Esophagus muscularis mucosa (tissue), 4 donors: ENCODE data around the gene PIGK. TPM values are rescaled to one million over a fixed set of nuclear protein-coding genes. Genes with fewer than 3 reads are reported as not detected.
A peak's percentile ranks its signal among the peaks of the same experiment; 100 is the strongest.

Experiments
- DNase-seq: peaks from one replicate; pipeline ENCODE4 v3.0.0-alpha.2; 2017; ENCODE audit errors: extremely low spot score
- H3K27ac ChIP-seq, 4 donors: fragments of 200-600 bp; sonication (generic); replicated peaks in 1 of 4; 1 replicate in 3 of 4; 2 replicates in 1 of 4; pipeline ENCODE4 v1.5.1; 2016 to 2019; ENCODE audit warnings: mild to moderate bottlenecking in 1 of 4
- H3K27me3 ChIP-seq, 4 donors: fragments of 200-600 bp; sonication (generic); one replicate each; pipeline versions ENCODE4 v1.5.1 to v1.6.0; 2016 to 2019
- H3K36me3 ChIP-seq, 4 donors: fragments of 200-600 bp; sonication (generic); one replicate each; pipeline ENCODE4 v1.5.1; 2016 to 2019
- H3K4me1 ChIP-seq, 4 donors: fragments of 200-600 bp; sonication (generic); one replicate each; pipeline ENCODE4 v1.5.1; 2016 to 2019
- H3K4me3 ChIP-seq, 4 donors: fragments of 200-600 bp; sonication (generic); 1 replicate in 2 of 4; 2 replicates in 2 of 4; pipeline ENCODE4 v1.5.1; 2016 to 2019; ENCODE audit warnings: mild to moderate bottlenecking in 4 of 4, moderate library complexity in 1 of 4
- H3K9me3 ChIP-seq, 4 donors: fragments of 200-600 bp; sonication (generic); 1 replicate in 3 of 4; 2 replicates in 1 of 4; pipeline ENCODE4 v1.5.1; 2016 to 2019
- EP300 ChIP-seq: sonication (generic); formaldehyde crosslinking; IDR thresholded peaks from one replicate; pipeline ENCODE4 v1.6.1; 2017; ENCODE audit warnings: antibody characterized with exemption
- POLR2A ChIP-seq: fragments of 450-650 bp; IDR thresholded peaks from one replicate; pipeline ENCODE4 v1.6.1; 2017; ENCODE audit warnings: antibody characterized with exemption, moderate library complexity, mild to moderate bottlenecking, low read depth
- POLR2AphosphoS5 ChIP-seq, 2 donors: sonication (generic); formaldehyde crosslinking; IDR thresholded peaks; one replicate each; pipeline ENCODE4 v1.6.1; 2017; ENCODE audit warnings: antibody characterized with exemption in 2 of 2
- WGBS: methylation state at CpG from one replicate; pipeline ENCODE4 v1.1.5; 2018; 5-methylcytosine and 5-hydroxymethylcytosine counted together
- intact Hi-C: fragments of 100-400 bp; cut with DNase I; formaldehyde crosslinking; loops from one replicate; pipeline ENCODE4 v1.15.1; 2023
- total RNA-seq, 4 donors: library from RNA; depleted of rRNA; stranded (reverse); fragments of >200 nt; gene quantifications; one replicate each; pipeline versions ENCODE4 v1.1.0 to v1.2.1, GENCODE V29; 2016
- TF ChIP-seq, protein P1 (sequence below), 3 experiments: fragments of 200-600 bp in 2 of 3; fragments of 450-650 bp in 1 of 3; sonication (generic) in 2 of 3; IDR thresholded peaks; one replicate each; pipeline ENCODE4 v1.5.1; 2017 to 2019; ENCODE audit warnings: antibody characterized with exemption in 3 of 3, mild to moderate bottlenecking in 2 of 3, moderate library complexity in 1 of 3

Gene PIGK
- total RNA-seq, 4 donors from 2014 or later: 13.3 to 18.3 (median 16.3) TPM

DNA sequence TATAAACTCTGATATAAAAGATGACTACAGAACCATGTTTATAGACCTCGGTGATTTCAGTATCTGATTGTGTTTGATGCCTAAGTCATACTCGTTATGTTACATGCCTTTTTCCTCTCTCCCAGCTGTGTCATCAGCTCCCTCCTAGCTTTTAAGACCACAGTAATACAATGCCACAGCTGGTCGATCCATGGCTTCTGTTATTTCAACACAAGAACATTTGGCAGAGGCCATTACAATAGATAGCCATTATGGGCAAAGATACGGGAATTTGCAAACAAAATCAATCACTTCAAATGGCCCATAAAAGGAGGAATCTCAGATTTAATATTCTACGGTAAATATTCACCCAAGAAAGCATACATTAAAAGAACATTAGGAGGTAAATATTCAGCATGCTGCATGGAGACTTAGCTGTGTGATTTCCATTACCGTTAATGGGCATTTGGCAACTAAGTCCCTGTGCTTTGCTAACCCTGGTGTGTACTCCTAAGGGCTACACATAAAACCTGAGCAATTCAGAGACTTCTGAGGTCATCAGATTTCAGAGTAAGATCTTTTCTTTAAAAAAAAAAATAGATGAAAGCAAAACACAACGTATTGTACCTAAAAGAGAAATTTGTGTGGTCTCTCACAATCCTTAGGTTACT, 153.4 kb downstream of the PIGK start:
- no peak overlapping the region for H3K4me3 ChIP-seq
- intact Hi-C loops: no loop called here
- H3K36me3 ChIP-seq: no peaks in the 10 kb centered on the region
- no peak overlapping the region for H3K27ac ChIP-seq
- H3K27me3 ChIP-seq: no peaks in the 10 kb centered on the region
- no peaks in the 10 kb centered on the region for H3K4me1 ChIP-seq
- DNase-seq: no peak
- no peaks in the 10 kb centered on the region for H3K9me3 ChIP-seq
- TF ChIP-seq, protein P1, sequence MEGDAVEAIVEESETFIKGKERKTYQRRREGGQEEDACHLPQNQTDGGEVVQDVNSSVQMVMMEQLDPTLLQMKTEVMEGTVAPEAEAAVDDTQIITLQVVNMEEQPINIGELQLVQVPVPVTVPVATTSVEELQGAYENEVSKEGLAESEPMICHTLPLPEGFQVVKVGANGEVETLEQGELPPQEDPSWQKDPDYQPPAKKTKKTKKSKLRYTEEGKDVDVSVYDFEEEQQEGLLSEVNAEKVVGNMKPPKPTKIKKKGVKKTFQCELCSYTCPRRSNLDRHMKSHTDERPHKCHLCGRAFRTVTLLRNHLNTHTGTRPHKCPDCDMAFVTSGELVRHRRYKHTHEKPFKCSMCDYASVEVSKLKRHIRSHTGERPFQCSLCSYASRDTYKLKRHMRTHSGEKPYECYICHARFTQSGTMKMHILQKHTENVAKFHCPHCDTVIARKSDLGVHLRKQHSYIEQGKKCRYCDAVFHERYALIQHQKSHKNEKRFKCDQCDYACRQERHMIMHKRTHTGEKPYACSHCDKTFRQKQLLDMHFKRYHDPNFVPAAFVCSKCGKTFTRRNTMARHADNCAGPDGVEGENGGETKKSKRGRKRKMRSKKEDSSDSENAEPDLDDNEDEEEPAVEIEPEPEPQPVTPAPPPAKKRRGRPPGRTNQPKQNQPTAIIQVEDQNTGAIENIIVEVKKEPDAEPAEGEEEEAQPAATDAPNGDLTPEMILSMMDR (IDR thresholded peaks at IDR 0.05): no peak
- TF ChIP-seq POLR2A (no peak), POLR2AphosphoS5 (IDR thresholded peaks at IDR 0.05) (no peak), EP300 (no peak)
- WGBS: 75% methylated on average over 7 of the region's 7 CpGs

DNA sequence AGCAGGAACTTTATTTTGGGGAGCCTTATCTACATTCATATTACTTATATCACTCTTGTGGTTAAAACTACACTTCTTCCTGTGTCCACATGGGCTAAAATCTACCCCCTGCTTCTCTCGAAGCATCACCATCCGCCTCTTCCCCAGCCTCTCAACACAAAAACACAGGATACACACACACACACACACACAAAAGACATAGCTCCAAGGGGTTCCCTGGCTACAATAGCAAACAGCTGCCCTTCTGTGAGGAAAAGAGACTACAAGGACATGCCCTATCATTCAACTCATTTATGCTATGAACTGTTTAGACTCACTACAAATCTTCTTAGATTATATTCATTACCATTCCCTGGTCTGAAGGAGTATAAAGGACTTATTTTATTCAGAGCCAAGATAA, 155.0 kb downstream of the PIGK start:
- TF ChIP-seq, protein P1 (IDR thresholded peaks at IDR 0.05): no peak
- no peaks in the 10 kb centered on the region for H3K9me3 ChIP-seq
- 89% methylated on average over 2 of the region's 2 CpGs for WGBS
- H3K27ac ChIP-seq: no peak overlapping the region
- no peaks in the 10 kb centered on the region for H3K4me1 ChIP-seq
- H3K4me3 ChIP-seq: no peak overlapping the region
- H3K36me3 ChIP-seq: no peaks in the 10 kb centered on the region
- no peaks in the 10 kb centered on the region for H3K27me3 ChIP-seq
- peak; percentile 50 for DNase-seq
- intact Hi-C loops: no loop called here

DNA sequence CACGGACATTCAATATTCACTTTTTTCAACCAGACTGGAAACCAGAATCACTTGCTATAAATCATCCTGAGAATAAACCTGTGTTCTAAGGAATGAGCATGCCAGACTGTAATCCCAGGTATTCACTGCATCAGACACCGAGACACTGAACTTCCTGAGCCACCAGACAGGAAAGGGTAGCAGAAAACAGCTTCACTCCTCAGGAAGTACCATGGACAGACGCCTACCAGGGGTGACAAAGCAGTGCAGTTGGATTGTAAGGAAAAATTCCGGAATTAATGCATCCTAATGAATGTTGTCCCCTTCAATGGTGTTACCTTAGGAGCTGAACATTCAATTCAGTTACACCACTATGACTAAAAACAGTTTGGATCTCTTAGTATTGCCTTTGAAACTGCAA, 156.1 kb downstream of the PIGK start:
- H3K27ac ChIP-seq: no peak overlapping the region
- no peaks in the 10 kb centered on the region for H3K9me3 ChIP-seq
- no peaks in the 10 kb centered on the region for H3K36me3 ChIP-seq
- H3K4me1 ChIP-seq: no peaks in the 10 kb centered on the region
- H3K4me3 ChIP-seq: no peak overlapping the region
- no peaks in the 10 kb centered on the region for H3K27me3 ChIP-seq
- intact Hi-C loops: no loop called here
- 61% methylated on average over 4 of the region's 4 CpGs for WGBS
- TF ChIP-seq POLR2AphosphoS5 (IDR thresholded peaks at IDR 0.05) (no peak), POLR2A (no peak), EP300 (no peak)
- TF ChIP-seq, protein P1 (IDR thresholded peaks at IDR 0.05): no peak
- DNase-seq: peak; percentile 78

DNA sequence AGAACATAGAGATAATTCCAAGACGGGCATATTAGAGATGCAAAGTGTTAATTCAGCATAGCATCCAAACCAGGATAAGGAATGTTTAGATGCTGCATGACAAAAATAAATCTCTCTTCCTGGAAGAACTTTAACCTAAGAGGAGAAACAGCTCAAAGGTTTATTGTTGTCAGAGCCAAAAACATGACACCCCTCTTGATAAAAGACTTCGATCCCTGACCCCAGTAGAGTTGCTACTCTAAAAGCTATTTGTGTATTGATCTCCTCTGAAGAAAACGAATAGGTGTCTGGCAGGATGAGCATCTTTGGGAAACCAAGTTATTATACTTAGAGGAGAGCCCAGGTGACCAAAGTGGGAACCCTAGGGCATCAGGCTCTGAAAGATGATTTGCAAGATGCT, 158.1 kb downstream of the PIGK start:
- no peaks in the 10 kb centered on the region for H3K9me3 ChIP-seq
- intact Hi-C loops: no loop called here

More for the DNA sequence above, 158.1 kb downstream of the PIGK start:
- Histone ChIP-seq H3K4me1 (no peaks in the 10 kb centered on the region), H3K36me3 (no peaks in the 10 kb centered on the region), H3K27ac (no peak overlapping the region), H3K4me3 (no peak overlapping the region), H3K27me3 (no peaks in the 10 kb centered on the region)
- WGBS: 71% methylated on average over 3 of the region's 3 CpGs
- TF ChIP-seq, protein P1 (IDR thresholded peaks at IDR 0.05): no peak
- TF ChIP-seq POLR2A (no peak), EP300 (no peak), POLR2AphosphoS5 (IDR thresholded peaks at IDR 0.05) (no peak)
- no peak for DNase-seq
